Anterior cingulate cortex (tissue), 58 donors: ENCODE measurements around the gene PTPN14.

Experiments used
- DNase-seq, 58 donors: peaks; one replicate each; lab custom pipeline; 2025; lab: John Stamatoyannopoulos, UW

PTPN14 gene

DNA sequence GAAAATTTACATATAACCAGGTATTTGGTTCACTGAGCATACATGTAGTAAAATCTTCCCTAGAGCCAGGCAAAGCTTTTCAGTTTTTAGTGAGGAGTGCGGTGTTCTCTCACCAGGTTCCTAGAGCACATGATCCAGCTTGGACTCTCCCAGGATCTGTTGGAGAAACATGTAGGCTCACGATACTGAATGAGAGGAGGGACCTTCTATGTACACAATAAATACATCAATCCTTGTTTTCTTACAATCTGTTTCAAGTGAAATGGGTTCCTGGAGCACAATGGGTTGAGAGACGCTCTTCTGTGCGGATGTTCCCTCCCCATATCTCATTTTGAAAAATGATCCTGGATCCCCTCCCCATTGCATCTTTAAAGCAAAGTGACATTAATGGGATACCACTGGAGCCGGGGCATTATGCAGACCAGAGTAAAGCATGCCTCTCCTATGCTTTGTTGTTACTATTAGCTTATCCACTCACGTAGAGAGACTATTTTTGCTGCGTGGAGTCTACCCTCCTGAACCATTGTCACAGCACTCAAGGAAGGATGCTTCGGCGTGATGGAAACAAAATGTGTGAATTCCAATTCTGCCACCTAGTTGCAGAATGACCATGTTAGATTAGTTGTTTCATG is 251.1 kb downstream of the PTPN14 start:
- no peak for DNase-seq
